Activated naive CD8-positive, alpha-beta T cell treated with anti-CD3 and anti-CD28 coated beads, Interleukin-2, amount 10 ng/mL, durations not matched to agents 7 days and 5 days (primary cell): Measurements from ENCODE around the gene CST9. TPM values are rescaled to one million over a fixed set of nuclear protein-coding genes. Genes with fewer than 3 reads are reported as not detected.
"Not testable (repeated sequence)": the region's sequence is repeated elsewhere in the genome, so short reads cannot be mapped to it uniquely, and the experiment has no call there.

Experiments used
- ATAC-seq: fragments of 150-1000 bp; cut with Tn5 transposase; one replicate; pipeline ENCODE4 v1.10.0; 2021; ENCODE audit warnings: low read depth, moderate library complexity
- POLR2A ChIA-PET: fragments of 350-600 bp; sonication (Branson Sonifier 250); formaldehyde crosslinking; loops from one replicate; lab custom pipeline; 2021; ENCODE audit warnings: antibody characterized with exemption; lab: Charles Lee
- DNase-seq: peaks from one replicate; pipeline ENCODE4 v3.0.0; 2021
- H3K27ac Mint-ChIP-seq: one replicate; pipeline ENCODE4 v1.8.0; 2022; ENCODE audit warnings: mild to moderate bottlenecking, mixed read lengths
- H3K27me3 Mint-ChIP-seq: one replicate; pipeline ENCODE4 v1.8.0; 2022; ENCODE audit warnings: mild to moderate bottlenecking, moderate library complexity, mixed read lengths
- H3K36me3 Mint-ChIP-seq: one replicate; pipeline ENCODE4 v1.8.0; 2021; ENCODE audit warnings: mild to moderate bottlenecking, mixed read lengths
- H3K4me1 Mint-ChIP-seq: one replicate; pipeline ENCODE4 v1.8.0; 2021; ENCODE audit warnings: mixed read lengths
- H3K4me3 Mint-ChIP-seq: one replicate; pipeline ENCODE4 v1.8.0; 2022; ENCODE audit warnings: mild to moderate bottlenecking, moderate library complexity, mixed read lengths
- H3K9me3 Mint-ChIP-seq: one replicate; pipeline ENCODE4 v1.8.0; 2021; ENCODE audit warnings: mixed read lengths
- total RNA-seq, 2 experiments: library from RNA; stranded (reverse); gene quantifications; one replicate each; pipeline ENCODE4 v1.2.3, GENCODE V29; 2021

The CST9 gene
- total RNA-seq, 2 experiments from 2014 or later: not detected

DNA sequence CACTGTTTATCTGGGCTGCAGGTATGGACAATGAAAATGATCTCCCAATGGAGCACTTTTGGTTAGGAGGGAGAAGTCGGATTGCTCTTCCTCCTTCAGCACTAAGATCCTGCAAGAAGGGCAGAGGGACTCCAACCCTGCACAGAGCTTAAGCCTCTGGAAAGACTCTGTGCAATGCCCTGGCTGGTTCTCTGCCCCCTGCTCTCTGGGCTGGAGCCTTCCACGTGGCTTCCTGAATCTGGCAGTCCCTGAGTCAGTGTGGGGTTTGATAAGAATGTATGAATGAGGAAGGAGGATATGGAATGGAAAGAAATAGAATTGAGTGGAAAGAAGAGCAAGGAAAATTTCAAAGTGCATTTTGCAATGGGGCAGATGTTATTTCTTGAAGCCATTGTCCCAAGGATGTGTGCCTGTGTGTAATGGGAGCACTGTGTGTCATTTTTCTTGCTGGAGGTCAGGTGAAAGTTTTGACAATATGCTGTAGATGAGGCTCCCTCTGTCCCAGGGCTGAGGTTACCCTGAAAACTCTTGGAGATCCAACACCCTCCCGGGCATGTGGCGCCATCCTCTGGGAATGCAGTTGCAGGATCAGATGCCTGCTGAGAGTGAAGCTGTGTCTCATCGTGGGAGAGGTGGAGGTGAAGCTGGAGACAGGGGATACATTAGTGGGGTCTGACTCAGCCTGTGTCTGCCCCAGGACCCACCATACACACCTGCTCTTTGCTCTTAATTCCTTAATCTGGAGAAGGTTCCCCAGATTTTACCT lies 21.1 kb downstream of the CST9 start:
- H3K9me3 Mint-ChIP-seq: no peaks in the 10 kb centered on the region
- POLR2A ChIA-PET: no interaction called here
- peaks cover 9% of the 10 kb centered on the region for H3K27me3 Mint-ChIP-seq
- H3K36me3 Mint-ChIP-seq: no peaks in the 10 kb centered on the region
- no peak overlapping the region for H3K27ac Mint-ChIP-seq
- ATAC-seq (no peak), DNase-seq (no peak)
- no peak overlapping the region for H3K4me3 Mint-ChIP-seq
- H3K4me1 Mint-ChIP-seq: no peaks in the 10 kb centered on the region

DNA sequence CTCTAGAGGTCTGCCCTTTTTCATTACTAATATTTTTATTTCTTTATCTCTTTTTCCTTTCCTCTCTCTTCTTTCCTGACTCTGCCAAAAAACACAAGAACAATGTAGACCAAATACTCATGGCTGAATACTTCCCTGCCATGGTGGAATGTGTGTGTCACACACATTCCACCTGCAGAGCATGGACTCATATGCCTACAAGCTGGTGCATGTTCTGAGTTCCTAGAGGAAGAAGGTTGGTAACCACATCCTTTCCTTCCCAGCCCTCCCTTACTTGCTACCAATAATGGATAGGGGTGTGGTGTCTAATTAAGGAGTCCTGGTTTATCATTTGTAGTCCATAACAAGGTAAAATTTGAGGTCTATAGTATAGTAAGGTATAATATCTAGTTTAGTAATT lies 22.2 kb downstream of the CST9 start:
- Mint-ChIP-seq H3K4me3 (no peak overlapping the region), H3K27ac (no peak overlapping the region), H3K4me1 (no peaks in the 10 kb centered on the region), H3K27me3 (peaks cover 9% of the 10 kb centered on the region), H3K36me3 (no peaks in the 10 kb centered on the region), H3K9me3 (no peaks in the 10 kb centered on the region)
- ATAC-seq: no peak
- POLR2A ChIA-PET: no interaction called here
- DNase-seq: no peak

DNA sequence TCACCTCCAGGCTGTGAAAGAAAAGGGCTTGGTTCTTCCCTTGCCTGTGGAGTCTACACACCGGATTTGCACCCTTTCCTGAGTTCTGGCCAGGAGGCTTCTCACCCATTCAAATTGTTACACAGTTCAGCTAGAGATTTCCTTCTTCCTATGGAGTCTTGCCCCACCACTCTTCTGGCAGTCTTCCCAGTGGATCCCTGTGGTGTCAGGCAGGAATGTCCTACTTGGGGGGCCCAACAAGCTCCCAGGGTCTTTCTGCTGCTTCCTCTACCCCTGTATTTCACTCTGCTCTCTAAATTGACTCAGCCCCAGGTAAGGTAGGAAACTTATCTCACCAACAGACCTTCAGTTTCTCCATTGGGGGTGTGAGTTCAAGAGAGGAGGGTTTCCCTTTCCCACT lies 23.4 kb downstream of the CST9 start:
- H3K27me3 Mint-ChIP-seq: peaks cover 9% of the 10 kb centered on the region
- no peak for DNase-seq
- H3K36me3 Mint-ChIP-seq: no peaks in the 10 kb centered on the region
- no peak overlapping the region for H3K4me3 Mint-ChIP-seq
- POLR2A ChIA-PET: no interaction called here
- no peaks in the 10 kb centered on the region for H3K9me3 Mint-ChIP-seq
- no peak for ATAC-seq
- no peak overlapping the region for H3K27ac Mint-ChIP-seq
- H3K4me1 Mint-ChIP-seq: no peaks in the 10 kb centered on the region

DNA sequence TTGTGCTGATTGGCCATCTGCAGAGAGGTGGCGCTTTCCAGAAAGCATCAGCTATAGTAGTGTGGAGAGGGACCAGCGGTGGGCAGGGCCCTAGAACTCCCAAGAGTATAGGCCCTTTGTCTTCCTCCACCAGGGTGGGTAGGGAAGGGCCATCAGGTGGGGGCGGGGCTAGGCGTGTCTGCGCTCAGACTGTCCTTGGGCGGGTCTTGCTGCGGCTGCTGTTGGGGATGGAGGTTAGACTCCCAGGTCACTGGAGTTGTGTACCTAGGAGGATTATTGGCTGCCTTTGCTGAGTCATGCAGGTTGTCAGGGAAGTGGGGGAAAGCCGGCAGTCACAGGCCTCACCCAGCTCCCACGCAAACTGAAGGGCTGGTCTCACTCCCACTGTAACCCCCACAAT lies 23.9 kb downstream of the CST9 start:
- DNase-seq, H3K27ac Mint-ChIP-seq, H3K27me3 Mint-ChIP-seq, H3K9me3 Mint-ChIP-seq, H3K36me3 Mint-ChIP-seq, POLR2A ChIA-PET, ATAC-seq, H3K4me3 Mint-ChIP-seq, H3K4me1 Mint-ChIP-seq: not testable (repeated sequence)

DNA sequence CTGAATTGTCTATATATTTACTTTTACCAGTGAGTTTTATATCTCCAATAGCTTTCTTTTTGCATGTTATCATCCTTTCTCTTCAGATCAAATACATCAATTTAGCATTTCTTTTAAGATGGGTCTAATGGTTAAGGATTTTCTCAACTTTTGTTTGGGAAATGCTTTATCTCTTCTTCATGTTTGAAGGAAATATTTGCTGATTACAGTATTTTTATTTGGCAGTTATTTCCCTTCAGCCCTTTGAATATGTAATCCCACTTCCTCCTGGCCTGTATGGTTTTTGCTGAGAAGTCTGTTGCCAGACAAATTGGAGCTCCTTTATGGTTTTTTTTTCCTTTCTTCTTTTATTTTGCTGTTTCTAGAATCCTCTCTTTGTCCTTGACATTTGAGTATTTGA lies 30.7 kb downstream of the CST9 start:
- no peaks in the 10 kb centered on the region for H3K36me3 Mint-ChIP-seq
- H3K4me1 Mint-ChIP-seq: no peaks in the 10 kb centered on the region
- no peaks in the 10 kb centered on the region for H3K9me3 Mint-ChIP-seq
- POLR2A ChIA-PET: no interaction called here
- ATAC-seq (no peak), DNase-seq (no peak)
- peaks cover 7% of the 10 kb centered on the region for H3K27me3 Mint-ChIP-seq
- no peak overlapping the region for H3K27ac Mint-ChIP-seq
- no peak overlapping the region for H3K4me3 Mint-ChIP-seq

DNA sequence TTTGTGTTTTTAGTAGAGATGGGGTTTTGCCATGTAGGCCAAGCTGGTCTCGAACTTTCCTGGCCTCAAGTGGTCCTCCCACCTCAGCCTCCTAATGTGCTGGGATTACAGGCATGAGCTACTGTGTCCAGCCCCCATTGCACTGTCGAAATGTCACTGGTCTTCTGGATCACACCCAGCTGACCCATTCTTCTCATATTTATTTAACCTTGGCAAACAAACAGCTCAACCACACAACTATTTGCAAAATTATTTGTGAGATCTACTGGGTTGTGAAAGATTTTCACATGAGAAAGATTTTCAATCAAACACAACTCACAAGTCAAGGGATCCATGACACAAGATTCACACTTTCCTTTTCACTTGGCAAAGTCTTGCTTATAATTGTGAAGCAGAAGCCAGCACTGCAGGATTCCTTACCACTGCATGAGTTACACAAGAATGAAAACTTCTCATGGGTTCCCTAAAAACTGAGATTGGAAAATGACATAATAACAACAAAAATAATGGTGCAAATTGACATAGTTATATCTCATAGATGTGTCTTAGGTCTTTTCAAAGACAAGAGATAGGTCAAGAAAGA lies 35.4 kb downstream of the CST9 start:
- DNase-seq: no peak
- H3K4me1 Mint-ChIP-seq: peaks cover 2% of the 10 kb centered on the region
- H3K9me3 Mint-ChIP-seq: no peaks in the 10 kb centered on the region
- ATAC-seq: no peak
- H3K27ac Mint-ChIP-seq: no peak overlapping the region
- POLR2A ChIA-PET: no interaction called here
- no peaks in the 10 kb centered on the region for H3K36me3 Mint-ChIP-seq
- H3K27me3 Mint-ChIP-seq: peaks cover 4% of the 10 kb centered on the region
- no peak overlapping the region for H3K4me3 Mint-ChIP-seq

DNA sequence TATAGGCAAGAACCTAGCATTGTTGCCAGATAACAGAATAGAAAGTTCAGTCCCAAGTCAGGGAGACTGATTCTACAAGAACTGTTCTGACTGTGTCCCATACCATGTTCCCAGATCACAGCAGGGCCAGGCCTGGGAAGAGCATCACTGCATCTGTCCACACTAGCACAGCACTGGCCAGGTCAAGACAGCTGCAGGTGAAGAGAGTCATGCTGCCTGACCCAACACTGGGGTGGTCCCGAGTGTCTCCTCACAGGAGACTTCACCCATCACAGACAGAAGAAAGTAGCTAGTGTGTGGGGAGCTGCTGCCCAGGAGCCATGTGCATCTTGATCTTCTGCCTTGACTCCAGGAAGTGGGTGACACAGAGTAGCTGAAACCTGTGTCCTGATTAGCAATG lies 36.1 kb downstream of the CST9 start:
- H3K27ac Mint-ChIP-seq: no peak overlapping the region
- POLR2A ChIA-PET: no interaction called here
- DNase-seq (no peak), ATAC-seq (no peak)
- H3K36me3 Mint-ChIP-seq: no peaks in the 10 kb centered on the region
- H3K4me1 Mint-ChIP-seq: peaks cover 2% of the 10 kb centered on the region
- no peaks in the 10 kb centered on the region for H3K9me3 Mint-ChIP-seq
- peaks cover 2% of the 10 kb centered on the region for H3K27me3 Mint-ChIP-seq
- no peak overlapping the region for H3K4me3 Mint-ChIP-seq

DNA sequence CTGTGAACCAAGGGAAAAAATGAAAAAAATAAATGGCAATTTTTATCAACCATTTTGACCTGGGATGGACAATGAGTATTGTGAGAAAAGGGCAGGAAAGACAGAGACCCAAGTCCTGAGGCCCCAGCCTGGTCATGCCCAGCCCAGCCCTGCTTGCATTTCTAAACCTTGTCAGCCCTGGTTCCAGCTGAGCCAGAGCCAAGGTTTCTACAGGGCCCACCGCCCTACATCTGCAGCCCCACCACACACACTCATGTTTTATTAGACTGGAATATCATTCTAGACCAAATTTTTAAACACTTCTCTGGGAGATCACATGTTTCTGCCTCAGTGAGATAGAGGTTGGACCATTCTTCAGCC lies 36.8 kb downstream of the CST9 start:
- Mint-ChIP-seq H3K4me1 (peaks cover 2% of the 10 kb centered on the region), H3K9me3 (no peaks in the 10 kb centered on the region), H3K27ac (no peak overlapping the region), H3K27me3 (no peaks in the 10 kb centered on the region), H3K4me3 (no peak overlapping the region), H3K36me3 (no peaks in the 10 kb centered on the region)
- POLR2A ChIA-PET: no interaction called here
- DNase-seq (no peak), ATAC-seq (no peak)

DNA sequence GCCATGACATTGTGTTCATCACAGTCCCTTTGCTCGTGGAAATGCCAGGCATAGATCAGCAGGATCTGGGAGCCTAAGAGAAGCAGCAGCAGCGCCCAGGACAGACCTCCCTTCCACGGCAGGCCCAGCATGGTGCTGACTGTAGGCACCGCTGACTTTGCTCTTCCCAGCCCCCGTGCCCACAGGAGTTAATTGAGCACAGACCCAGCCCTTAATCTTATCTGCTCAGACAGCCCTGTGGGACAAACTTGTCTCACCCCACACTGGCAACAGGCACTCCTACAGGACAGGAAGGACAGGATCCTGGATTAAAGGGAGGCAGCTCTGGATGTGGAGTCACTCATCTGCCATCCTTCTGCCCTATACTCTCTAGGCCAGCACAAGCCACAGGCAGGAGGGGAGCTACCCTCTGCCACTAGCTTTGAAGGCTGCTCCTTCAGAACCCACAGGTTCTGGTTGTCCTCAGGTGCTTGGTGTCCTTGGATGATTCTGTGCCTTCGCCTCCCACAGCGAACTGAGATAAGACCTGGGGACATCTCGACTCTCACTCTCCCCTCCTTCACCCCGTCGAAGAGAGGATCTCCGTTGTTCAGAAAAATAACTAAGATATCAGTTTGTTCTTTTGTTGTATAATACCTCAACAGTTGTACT lies 37.3 kb downstream of the CST9 start, which contains the start of gene CST9L:
CST9L (minus strand) TSS at position 165 of the 651 bp plus-strand sequence; CDS start at position 131, 34 bp downstream.
- Mint-ChIP-seq H3K27me3 (no peaks in the 10 kb centered on the region), H3K36me3 (no peaks in the 10 kb centered on the region), H3K4me3 (no peak within 1 kb of the TSS), H3K4me1 (peaks cover 2% of the 10 kb centered on the region), H3K27ac (no peak within 1 kb of the TSS), H3K9me3 (no peaks in the 10 kb centered on the region)
- POLR2A ChIA-PET: no interaction called here
- DNase-seq: no peak
- no peak for ATAC-seq

DNA sequence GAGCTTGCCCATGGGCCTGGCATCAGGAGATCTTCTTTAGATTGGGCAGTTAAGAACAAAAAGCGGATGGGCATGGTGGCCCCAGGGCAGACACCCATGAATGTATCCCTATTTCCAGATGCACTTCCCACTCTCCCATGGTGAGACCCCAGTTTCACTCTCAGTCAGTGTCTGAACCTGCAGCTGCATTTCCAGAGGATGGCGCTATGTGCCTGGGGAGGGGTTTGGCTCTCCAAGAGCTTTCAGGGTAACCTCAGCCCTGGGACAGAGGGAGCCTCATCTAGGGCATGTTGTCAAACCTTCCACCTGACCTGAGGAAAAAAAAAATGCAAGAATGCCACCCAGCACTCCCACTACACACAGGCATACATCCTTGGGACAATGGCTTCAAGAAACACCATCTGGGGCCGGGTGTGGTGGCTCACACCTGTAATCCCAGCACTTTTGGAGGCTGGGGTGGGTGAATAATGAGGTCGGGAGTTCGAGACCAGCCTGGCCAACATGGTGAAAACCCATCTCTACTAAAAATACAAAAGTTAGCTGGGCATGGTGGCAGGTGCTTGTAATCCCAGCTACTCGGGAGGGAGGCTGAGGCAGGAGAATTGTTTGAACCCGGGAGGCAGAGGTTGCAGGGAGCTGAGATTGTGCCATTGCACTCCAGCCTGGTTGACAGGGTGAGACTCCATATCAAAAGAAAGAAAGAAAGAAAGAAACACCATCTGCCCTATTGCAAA lies 39.4 kb downstream of the CST9 start:
- H3K36me3 Mint-ChIP-seq: no peaks in the 10 kb centered on the region
- no peak for ATAC-seq
- H3K27me3 Mint-ChIP-seq: no peaks in the 10 kb centered on the region
- H3K9me3 Mint-ChIP-seq: peaks cover 3% of the 10 kb centered on the region
- H3K27ac Mint-ChIP-seq: no peak overlapping the region
- POLR2A ChIA-PET: no interaction called here
- H3K4me3 Mint-ChIP-seq: no peak overlapping the region
- H3K4me1 Mint-ChIP-seq: peaks cover 2% of the 10 kb centered on the region
- no peak for DNase-seq

DNA sequence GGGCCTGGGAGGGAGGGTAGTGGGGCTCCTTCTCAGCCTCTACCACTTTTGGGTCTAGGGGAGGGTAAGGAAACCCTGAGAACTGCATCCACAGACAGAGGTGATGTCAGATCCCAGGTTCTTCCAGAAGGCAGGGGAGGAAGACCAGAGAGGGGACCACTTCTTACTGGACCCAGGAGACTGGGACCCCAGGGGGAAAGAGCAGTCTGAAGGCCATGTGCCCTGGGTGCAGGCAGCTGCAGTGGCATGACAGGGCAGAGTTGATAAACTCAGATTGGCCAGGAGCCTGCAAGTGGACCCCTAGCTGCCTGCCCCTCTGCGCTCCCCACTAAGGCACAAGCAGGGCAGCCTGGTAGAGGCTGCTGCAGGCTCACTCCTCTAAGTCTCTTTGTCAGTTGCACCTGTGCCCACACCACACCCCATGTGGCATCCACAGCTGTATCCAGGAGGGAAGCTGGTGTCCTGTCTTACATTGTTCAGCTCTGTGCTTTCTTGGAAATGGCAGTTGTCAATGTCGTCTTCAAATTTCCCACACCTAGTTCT lies 40.1 kb downstream of the CST9 start:
- Mint-ChIP-seq H3K9me3 (peaks cover 3% of the 10 kb centered on the region), H3K27me3 (no peaks in the 10 kb centered on the region), H3K27ac (no peak overlapping the region), H3K4me1 (peaks cover 2% of the 10 kb centered on the region), H3K36me3 (no peaks in the 10 kb centered on the region), H3K4me3 (no peak overlapping the region)
- POLR2A ChIA-PET: no interaction called here
- DNase-seq (no peak), ATAC-seq (no peak)

DNA sequence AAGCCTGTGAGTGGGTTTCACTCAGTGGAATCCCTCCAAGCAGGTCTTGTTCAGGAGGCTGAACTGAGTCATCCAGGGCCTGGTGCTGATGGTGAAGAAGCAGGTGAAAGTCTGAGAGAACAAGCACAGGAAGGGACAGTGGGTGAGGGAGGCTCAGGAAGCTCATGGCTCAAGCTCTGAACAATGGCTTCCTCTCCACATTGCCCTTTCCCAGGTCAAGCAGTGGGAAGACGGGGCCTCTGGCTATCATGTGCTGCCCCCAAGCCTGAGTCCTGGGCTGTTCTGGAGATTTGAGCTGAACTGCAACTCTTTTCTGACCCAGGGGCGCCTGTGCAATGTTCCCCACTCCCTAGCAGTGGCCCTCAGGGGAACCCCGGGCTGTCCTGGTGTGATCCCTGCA lies 40.8 kb downstream of the CST9 start:
- no peaks in the 10 kb centered on the region for H3K27me3 Mint-ChIP-seq
- H3K27ac Mint-ChIP-seq: no peak overlapping the region
- ATAC-seq (no peak), DNase-seq (no peak)
- POLR2A ChIA-PET: no interaction called here
- peaks cover 3% of the 10 kb centered on the region for H3K9me3 Mint-ChIP-seq
- peaks cover 2% of the 10 kb centered on the region for H3K4me1 Mint-ChIP-seq
- H3K36me3 Mint-ChIP-seq: no peaks in the 10 kb centered on the region
- H3K4me3 Mint-ChIP-seq: no peak overlapping the region

DNA sequence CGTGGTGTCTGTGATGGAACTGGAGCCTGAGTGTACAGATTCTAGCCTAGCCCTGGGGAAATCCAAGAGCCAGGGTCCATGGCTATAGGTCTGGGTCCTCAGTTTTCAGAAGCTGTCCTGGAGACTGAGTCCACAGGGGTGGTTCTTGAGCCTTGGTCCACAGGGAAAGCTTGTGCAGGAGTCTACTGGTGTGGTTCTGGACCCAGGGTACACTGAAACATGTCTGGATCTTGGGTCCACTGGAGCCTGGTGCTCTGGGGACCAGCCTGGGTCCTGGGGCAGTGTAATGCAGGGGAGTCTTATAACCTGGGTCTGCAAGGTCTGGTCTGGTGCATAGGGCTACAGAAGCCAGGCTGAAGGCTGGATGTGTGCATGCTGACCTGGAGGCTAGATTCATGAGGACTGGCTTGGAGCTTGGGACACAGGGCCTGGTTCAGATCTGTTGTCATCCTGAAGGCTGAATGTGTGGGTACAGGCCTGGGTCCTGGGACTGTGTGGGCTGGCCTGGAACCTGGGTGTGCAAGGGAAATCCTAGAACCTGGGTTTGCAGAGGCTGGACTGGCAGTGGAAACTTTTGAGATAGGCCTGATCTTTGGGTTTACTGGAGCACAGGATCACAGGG lies 42.9 kb downstream of the CST9 start:
- no peak overlapping the region for H3K4me3 Mint-ChIP-seq
- H3K9me3 Mint-ChIP-seq: peaks cover 7% of the 10 kb centered on the region
- no peak overlapping the region for H3K27ac Mint-ChIP-seq
- no peak for ATAC-seq
- H3K36me3 Mint-ChIP-seq: no peaks in the 10 kb centered on the region
- peaks cover 2% of the 10 kb centered on the region for H3K4me1 Mint-ChIP-seq
- no peak for DNase-seq
- POLR2A ChIA-PET: no interaction called here
- peaks cover 7% of the 10 kb centered on the region for H3K27me3 Mint-ChIP-seq
